Stimulated activated effector memory CD8-positive, alpha-beta T cell treated with anti-CD3 and anti-CD28 coated beads, Interleukin-12 subunit alpha, Interleukin-12 subunit beta, amount 100 ng/mL, for 72 hours (primary cell): ENCODE data around the gene HYAL1.
A peak's percentile ranks its signal among the peaks of the same experiment; 100 is the strongest.

Experiments
- ATAC-seq: fragments of 150-1000 bp; cut with Tn5 transposase; 2 replicates; pipeline ENCODE4 v1.10.0; 2021
- DNase-seq, 2 donors: peaks; one replicate each; pipeline ENCODE4 v3.0.0; 2021 to 2022; ENCODE audit warnings: low spot score in 2 of 2
- H3K27ac Mint-ChIP-seq: one replicate; pipeline ENCODE4 v1.8.0; 2022; ENCODE audit warnings: mild to moderate bottlenecking, mixed read lengths
- H3K36me3 Mint-ChIP-seq: one replicate; pipeline ENCODE4 v1.8.0; 2022; ENCODE audit warnings: mild to moderate bottlenecking, mixed read lengths
- H3K4me1 Mint-ChIP-seq: one replicate; pipeline ENCODE4 v1.8.0; 2022; ENCODE audit warnings: mixed read lengths
- H3K4me3 Mint-ChIP-seq: one replicate; pipeline ENCODE4 v1.8.0; 2022; ENCODE audit warnings: mild to moderate bottlenecking, mixed read lengths
- H3K9me3 Mint-ChIP-seq: one replicate; pipeline ENCODE4 v1.8.0; 2022; ENCODE audit warnings: mixed read lengths

HYAL1 gene

GRCh38 chr3:50324351-50325112, 21.2 kb upstream of the HYAL1 start:
- H3K4me1 Mint-ChIP-seq = peaks cover 42% of the 10 kb centered on the region
- DNase-seq = peak; percentile 52 to 82
- peaks cover 41% of the 10 kb centered on the region for H3K36me3 Mint-ChIP-seq
- H3K9me3 Mint-ChIP-seq = no peaks in the 10 kb centered on the region
- peak; percentile 42 for ATAC-seq
- H3K4me3 Mint-ChIP-seq = no peak overlapping the region
- H3K27ac Mint-ChIP-seq = peak overlapping the region; percentile 91

GRCh38 chr3:50323614-50324199, 20.3 kb upstream of the HYAL1 start:
- no peak for DNase-seq
- Mint-ChIP-seq H3K4me1 (peaks cover 50% of the 10 kb centered on the region), H3K9me3 (no peaks in the 10 kb centered on the region), H3K36me3 (peaks cover 33% of the 10 kb centered on the region), H3K27ac (peak overlapping the region; percentile 91), H3K4me3 (peak overlapping the region; percentile 78)
- no peak for ATAC-seq

- Mint-ChIP-seq H3K27ac (peak overlapping the region; percentile 91), H3K4me1 (peaks cover 56% of the 10 kb centered on the region), H3K36me3 (peaks cover 27% of the 10 kb centered on the region), H3K4me3 (peak overlapping the region; percentile 78), H3K9me3 (no peaks in the 10 kb centered on the region)
- DNase-seq (no peak), ATAC-seq (no peak)
Measured at GRCh38 chr3:50323092-50323600, 19.8 kb upstream of the HYAL1 start.

- DNase-seq = no peak
- Mint-ChIP-seq H3K9me3 (no peaks in the 10 kb centered on the region), H3K27ac (peak within 1 kb of the TSS; percentile 98), H3K4me1 (peaks cover 57% of the 10 kb centered on the region), H3K36me3 (peaks cover 23% of the 10 kb centered on the region), H3K4me3 (peak within 1 kb of the TSS; percentile 78)
- no peak for ATAC-seq
Measured at GRCh38 chr3:50322386-50323091, 19.2 kb upstream of the HYAL1 start, which contains the start of gene HYAL2. Gene HYAL2, minus strand, starts transcription at chr3:50322745. Its CDS starts 2,256 bp downstream, at chr3:50320489.

- Mint-ChIP-seq H3K4me1 (peaks cover 55% of the 10 kb centered on the region), H3K4me3 (peak overlapping the region; percentile 78)
- ATAC-seq = no peak
Measured at GRCh38 chr3:50322115-50322385, 18.7 kb upstream of the HYAL1 start.

GRCh38 chr3:50321336-50322114, 18.2 kb upstream of the HYAL1 start:
- DNase-seq (peak; percentile 77 to 95), ATAC-seq (peak; percentile 75)
- H3K9me3 Mint-ChIP-seq = no peaks in the 10 kb centered on the region
- H3K27ac Mint-ChIP-seq = peak overlapping the region; percentile 98
- peak overlapping the region; percentile 78 for H3K4me3 Mint-ChIP-seq
- peaks cover 23% of the 10 kb centered on the region for H3K36me3 Mint-ChIP-seq
- H3K4me1 Mint-ChIP-seq = peaks cover 55% of the 10 kb centered on the region

More at GRCh38 chr3:50322115-50322385, 18.7 kb upstream of the HYAL1 start:
- H3K9me3 Mint-ChIP-seq = no peaks in the 10 kb centered on the region
- peaks cover 23% of the 10 kb centered on the region for H3K36me3 Mint-ChIP-seq
- no peak overlapping the region for H3K27ac Mint-ChIP-seq
- no peak for DNase-seq

- Mint-ChIP-seq H3K9me3 (no peaks in the 10 kb centered on the region), H3K4me3 (peak overlapping the region; percentile 78), H3K27ac (peak overlapping the region; percentile 98), H3K36me3 (peaks cover 22% of the 10 kb centered on the region), H3K4me1 (peaks cover 54% of the 10 kb centered on the region)
- DNase-seq (no peak), ATAC-seq (peak; percentile 55)
Measured at GRCh38 chr3:50320853-50321335, 17.5 kb upstream of the HYAL1 start.

- ATAC-seq = no peak
- peak overlapping the region; percentile 98 for H3K27ac Mint-ChIP-seq
Measured at GRCh38 chr3:50319894-50320625, 16.7 kb upstream of the HYAL1 start.

GRCh38 chr3:50319181-50319893, 16.0 kb upstream of the HYAL1 start:
- Mint-ChIP-seq H3K27ac (no peak overlapping the region), H3K4me1 (peaks cover 61% of the 10 kb centered on the region), H3K36me3 (peaks cover 10% of the 10 kb centered on the region), H3K4me3 (peak overlapping the region; percentile 78), H3K9me3 (no peaks in the 10 kb centered on the region)
- DNase-seq (no peak), ATAC-seq (no peak)

More at GRCh38 chr3:50319894-50320625, 16.7 kb upstream of the HYAL1 start:
- peaks cover 59% of the 10 kb centered on the region for H3K4me1 Mint-ChIP-seq
- H3K4me3 Mint-ChIP-seq = peak overlapping the region; percentile 78
- H3K9me3 Mint-ChIP-seq = no peaks in the 10 kb centered on the region
- DNase-seq = no peak
- peaks cover 15% of the 10 kb centered on the region for H3K36me3 Mint-ChIP-seq

- H3K36me3 Mint-ChIP-seq = peaks cover 10% of the 10 kb centered on the region
- no peaks in the 10 kb centered on the region for H3K9me3 Mint-ChIP-seq
- no peak overlapping the region for H3K27ac Mint-ChIP-seq
- no peak overlapping the region for H3K4me3 Mint-ChIP-seq
- DNase-seq = no peak
- ATAC-seq = no peak
- H3K4me1 Mint-ChIP-seq = peaks cover 59% of the 10 kb centered on the region
Measured at GRCh38 chr3:50318615-50319014, 15.2 kb upstream of the HYAL1 start.

GRCh38 chr3:50318163-50318562, 14.8 kb upstream of the HYAL1 start:
- Mint-ChIP-seq H3K9me3 (no peaks in the 10 kb centered on the region), H3K4me3 (no peak overlapping the region), H3K27ac (no peak overlapping the region), H3K4me1 (peaks cover 54% of the 10 kb centered on the region), H3K36me3 (peaks cover 10% of the 10 kb centered on the region)
- ATAC-seq (no peak), DNase-seq (no peak)

GRCh38 chr3:50317300-50317699, 13.9 kb upstream of the HYAL1 start:
- Mint-ChIP-seq H3K9me3 (no peaks in the 10 kb centered on the region), H3K4me1 (peaks cover 47% of the 10 kb centered on the region), H3K27ac (peak overlapping the region; percentile 95), H3K4me3 (peak overlapping the region; percentile 59), H3K36me3 (peaks cover 10% of the 10 kb centered on the region)
- DNase-seq (no peak), ATAC-seq (no peak)

- Mint-ChIP-seq H3K9me3 (no peaks in the 10 kb centered on the region), H3K27ac (peak overlapping the region; percentile 95), H3K4me3 (peak overlapping the region; percentile 59), H3K4me1 (peaks cover 47% of the 10 kb centered on the region), H3K36me3 (peaks cover 10% of the 10 kb centered on the region)
- DNase-seq = peak; percentile 57 to 84
- ATAC-seq = peak; percentile 86
Measured at GRCh38 chr3:50316657-50317242, 13.4 kb upstream of the HYAL1 start.
